ENCODE results near the gene KIF5A. TPM values are rescaled to one million over a fixed set of nuclear protein-coding genes. Genes with fewer than 3 reads are reported as not detected.
"Not testable (repeated sequence)": the region's sequence is repeated elsewhere in the genome, so short reads cannot be mapped to it uniquely, and the experiment has no call there.

Gene KIF5A
- total RNA-seq = 2.5 and 2.8 TPM in 2 replicates
- long read RNA-seq = 0 reads

GRCh38 chr12:57549909-57550640 lies at the start of gene KIF5A:
TSS of gene KIF5A (plus strand) at chr12:57550044. CDS start at chr12:57550272, 228 bp downstream.
- no peak within 1 kb of the TSS for H3K27ac Mint-ChIP-seq
- peaks cover 16% of the 10 kb centered on the region for H3K4me1 Mint-ChIP-seq (ENCODE audit: low read depth)
- H3K36me3 Mint-ChIP-seq (ENCODE audit: insufficient read depth) = no peaks in the 10 kb centered on the region
- DNase-seq (ENCODE audit: low spot score, unreplicated experiment) = peak; percentile 34
- peaks cover 70% of the 10 kb centered on the region for H3K27me3 Mint-ChIP-seq
- no peaks in the 10 kb centered on the region for H3K9me3 Mint-ChIP-seq (ENCODE audit: low read depth)
- TF ChIP-seq CTCF (IDR thresholded peaks at IDR 0.05; ENCODE audit: unreplicated experiment) = no peak
- peak within 1 kb of the TSS; percentile 66 for H3K4me3 Mint-ChIP-seq (ENCODE audit: low read depth)

- H3K36me3 Mint-ChIP-seq (ENCODE audit: insufficient read depth) = peaks cover 58% of the 10 kb centered on the region
- DNase-seq (ENCODE audit: low spot score, unreplicated experiment) = no peak
- H3K27me3 Mint-ChIP-seq = no peaks in the 10 kb centered on the region
- H3K9me3 Mint-ChIP-seq (ENCODE audit: low read depth) = no peaks in the 10 kb centered on the region
- no peak for TF ChIP-seq CTCF (IDR thresholded peaks at IDR 0.05; ENCODE audit: unreplicated experiment)
- H3K4me1 Mint-ChIP-seq (ENCODE audit: low read depth) = no peaks in the 10 kb centered on the region
- H3K27ac Mint-ChIP-seq = no peak overlapping the region
- no peak overlapping the region for H3K4me3 Mint-ChIP-seq (ENCODE audit: low read depth)
These were observed 49.6 kb upstream of the KIF5A start for GRCh38 chr12:57500213-57500612.

GRCh38 chr12:57502311-57502969 lies 47.4 kb upstream of the KIF5A start:
- H3K4me3 Mint-ChIP-seq (ENCODE audit: low read depth); DNase-seq (ENCODE audit: low spot score, unreplicated experiment); H3K27ac Mint-ChIP-seq; H3K4me1 Mint-ChIP-seq (ENCODE audit: low read depth); H3K9me3 Mint-ChIP-seq (ENCODE audit: low read depth); H3K27me3 Mint-ChIP-seq: not testable (repeated sequence)
- peaks cover 58% of the 10 kb centered on the region for H3K36me3 Mint-ChIP-seq (ENCODE audit: insufficient read depth)

GRCh38 chr12:57506541-57506940 lies 43.3 kb upstream of the KIF5A start:
- not testable (repeated sequence) for DNase-seq (ENCODE audit: low spot score, unreplicated experiment); H3K9me3 Mint-ChIP-seq (ENCODE audit: low read depth); H3K4me3 Mint-ChIP-seq (ENCODE audit: low read depth); H3K27me3 Mint-ChIP-seq; H3K4me1 Mint-ChIP-seq (ENCODE audit: low read depth); H3K27ac Mint-ChIP-seq
- peaks cover 47% of the 10 kb centered on the region for H3K36me3 Mint-ChIP-seq (ENCODE audit: insufficient read depth)

GRCh38 chr12:57507796-57508195 lies 42.0 kb upstream of the KIF5A start:
- H3K4me3 Mint-ChIP-seq (ENCODE audit: low read depth); H3K27me3 Mint-ChIP-seq; H3K9me3 Mint-ChIP-seq (ENCODE audit: low read depth); H3K4me1 Mint-ChIP-seq (ENCODE audit: low read depth); DNase-seq (ENCODE audit: low spot score, unreplicated experiment); H3K27ac Mint-ChIP-seq: not testable (repeated sequence)
- H3K36me3 Mint-ChIP-seq (ENCODE audit: insufficient read depth) = peaks cover 47% of the 10 kb centered on the region

GRCh38 chr12:57511161-57511560 lies 38.7 kb upstream of the KIF5A start:
- no peak for DNase-seq (ENCODE audit: low spot score, unreplicated experiment)
- no peaks in the 10 kb centered on the region for H3K4me1 Mint-ChIP-seq (ENCODE audit: low read depth)
- no peak overlapping the region for H3K4me3 Mint-ChIP-seq (ENCODE audit: low read depth)
- H3K27me3 Mint-ChIP-seq = no peaks in the 10 kb centered on the region
- H3K27ac Mint-ChIP-seq = no peak overlapping the region
- H3K36me3 Mint-ChIP-seq (ENCODE audit: insufficient read depth) = peaks cover 37% of the 10 kb centered on the region
- no peak for TF ChIP-seq CTCF (IDR thresholded peaks at IDR 0.05; ENCODE audit: unreplicated experiment)
- H3K9me3 Mint-ChIP-seq (ENCODE audit: low read depth) = peaks cover 2% of the 10 kb centered on the region

Data from progenitor cell of endocrine pancreas (in vitro differentiated cells).